HG03103 (cell line): ENCODE results near the gene ANKRD60.

ENCODE experiments used
- ATAC-seq: cut with Tn5 transposase; IDR thresholded peaks from one replicate; pipeline ENCODE4 v1.9.1; 2021; ENCODE audit warnings: low read depth; ENCODE audit not compliant: unreplicated experiment

Gene ANKRD60

GRCh38 chr20:58167759-58168158, 60.7 kb downstream of the ANKRD60 start:
- ATAC-seq = no peak
